Pons (tissue), 1 donor: ENCODE results near the gene PSMD13.

Experiments
- DNase-seq: peaks from one replicate; pipeline ENCODE4 v3.0.0-alpha.2; 2016; ENCODE audit warnings: low spot score

The PSMD13 gene

DNA sequence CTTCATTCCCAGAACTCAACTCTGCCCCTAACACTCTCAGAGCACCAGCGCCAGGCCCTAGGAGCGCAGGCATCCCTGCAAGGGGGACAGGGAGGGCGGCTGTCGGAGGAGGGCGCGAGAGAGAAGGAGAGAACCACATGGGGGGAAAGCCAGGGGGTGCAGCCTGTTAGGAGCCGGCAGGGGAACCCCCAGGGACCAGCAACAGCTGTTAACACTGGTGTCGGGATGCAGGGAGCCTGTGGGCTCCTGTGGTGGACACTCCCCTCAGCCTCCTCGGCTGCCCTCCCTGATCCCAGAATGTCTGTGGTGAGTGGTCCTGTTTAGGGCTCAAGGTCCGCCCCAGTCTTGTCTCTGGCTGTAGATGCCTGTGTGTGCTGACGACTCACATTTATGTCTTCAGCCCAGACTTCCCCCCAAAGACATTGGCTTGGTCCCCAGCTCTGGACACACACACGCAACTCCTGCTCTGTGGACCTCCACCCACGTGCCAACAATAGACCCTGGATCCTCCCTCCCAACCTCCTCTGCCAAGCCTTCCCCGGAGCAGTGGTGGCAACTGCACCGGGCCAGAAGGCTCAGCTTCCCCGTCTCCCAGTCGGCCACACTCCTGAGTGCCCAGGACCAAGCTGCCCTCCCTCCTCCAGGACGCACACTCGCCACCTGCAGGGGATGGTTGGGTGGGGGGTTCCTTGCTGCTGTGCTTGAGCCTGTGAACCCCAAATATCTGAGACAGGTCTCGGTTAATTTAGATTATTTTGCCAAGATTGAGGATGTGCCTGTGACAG lies 63.4 kb downstream of the PSMD13 start:
- DNase-seq, result no peak
